Vagina (tissue), 2 donors: ENCODE results near the gene P2RY6. TPM values are rescaled to one million over a fixed set of nuclear protein-coding genes. Genes with fewer than 3 reads are reported as not detected.
A peak's percentile ranks its signal among the peaks of the same experiment; 100 is the strongest.

Experiments
- DNase-seq, 2 donors: peaks; one replicate each; pipeline ENCODE4 v3.0.0-alpha.2; 2017; ENCODE audit errors: extremely low spot score in 2 of 2
- H3K27ac ChIP-seq: fragments of 200-600 bp; sonication (generic); one replicate; pipeline ENCODE4 v1.5.1; 2019
- H3K27me3 ChIP-seq: fragments of 200-600 bp; sonication (generic); one replicate; pipeline ENCODE4 v1.5.1; 2019
- H3K36me3 ChIP-seq, 2 donors: fragments of 200-600 bp; sonication (generic); one replicate each; pipeline ENCODE4 v1.5.1; 2017 to 2019
- H3K4me1 ChIP-seq: fragments of 200-600 bp; sonication (generic); one replicate; pipeline ENCODE4 v1.5.1; 2019
- H3K4me3 ChIP-seq, 2 donors: fragments of 200-600 bp; sonication (generic); 1 replicate in 1 of 2; 2 replicates in 1 of 2; pipeline ENCODE4 v1.5.1; 2016 to 2019
- H3K9me3 ChIP-seq: fragments of 200-600 bp; sonication (generic); one replicate; pipeline ENCODE4 v1.5.1; 2019
- CTCF ChIP-seq, 3 experiments: fragments of 450-650 bp in 2 of 3; fragments of 200-600 bp in 1 of 3; sonication (generic) in 1 of 3; IDR thresholded peaks; one replicate each; pipeline ENCODE4 v1.5.1; 2017 to 2019; ENCODE audit warnings: antibody characterized with exemption in 3 of 3, mild to moderate bottlenecking in 2 of 3, moderate library complexity in 2 of 3
- POLR2A ChIP-seq, 2 donors: fragments of 450-650 bp; IDR thresholded peaks; one replicate each; pipeline ENCODE4 v1.6.1; 2017; ENCODE audit warnings: antibody characterized with exemption in 2 of 2, mild to moderate bottlenecking in 2 of 2, moderate library complexity in 2 of 2
- POLR2AphosphoS5 ChIP-seq, 2 donors: sonication (generic); formaldehyde crosslinking; IDR thresholded peaks; one replicate each; pipeline ENCODE4 v1.9.0; 2017; ENCODE audit warnings: antibody characterized with exemption in 2 of 2, mild to moderate bottlenecking in 2 of 2, low read depth in 1 of 2; ENCODE audit not compliant: insufficient read depth in 1 of 2
- intact Hi-C: fragments of 100-400 bp; cut with DNase I; formaldehyde crosslinking; loops from one replicate; pipeline ENCODE4 v1.15.1; 2023
- total RNA-seq: library from RNA; depleted of rRNA; stranded (reverse); fragments of >200 nt; gene quantifications from one replicate; pipeline ENCODE4 v1.2.3, GENCODE V29; 2016

The P2RY6 gene
- total RNA-seq, 1 donor from 2014 or later: 2.0 TPM

GRCh38 chr11:73298233-73298632, 26.1 kb downstream of the P2RY6 start:
- no peaks in the 10 kb centered on the region for H3K27me3 ChIP-seq
- DNase-seq: no peak
- H3K4me1 ChIP-seq: no peaks in the 10 kb centered on the region
- H3K36me3 ChIP-seq: no peaks in the 10 kb centered on the region
- TF ChIP-seq CTCF (IDR thresholded peaks at IDR 0.05): no peak
- no peak for TF ChIP-seq POLR2A (IDR thresholded peaks at IDR 0.05)
- TF ChIP-seq POLR2AphosphoS5 (IDR thresholded peaks at IDR 0.05; ENCODE audit: insufficient read depth in 1 of 2, low read depth in 1 of 2): no peak
- H3K4me3 ChIP-seq: no peak overlapping the region
- H3K27ac ChIP-seq: no peak overlapping the region
- H3K9me3 ChIP-seq: no peaks in the 10 kb centered on the region
- intact Hi-C loops: no loop called here

GRCh38 chr11:73299751-73300150, 27.6 kb downstream of the P2RY6 start:
- no peaks in the 10 kb centered on the region for H3K4me1 ChIP-seq
- no peaks in the 10 kb centered on the region for H3K9me3 ChIP-seq
- intact Hi-C loops: no loop called here
- no peaks in the 10 kb centered on the region for H3K27me3 ChIP-seq
- no peaks in the 10 kb centered on the region for H3K36me3 ChIP-seq
- H3K4me3 ChIP-seq: no peak overlapping the region
- DNase-seq: no peak
- H3K27ac ChIP-seq: no peak overlapping the region
- TF ChIP-seq POLR2AphosphoS5 (IDR thresholded peaks at IDR 0.05; ENCODE audit: insufficient read depth in 1 of 2, low read depth in 1 of 2) (no peak), POLR2A (IDR thresholded peaks at IDR 0.05) (no peak), CTCF (IDR thresholded peaks at IDR 0.05) (no peak)

- DNase-seq: no peak
- Histone ChIP-seq H3K27me3 (no peaks in the 10 kb centered on the region), H3K4me1 (peaks cover 33% of the 10 kb centered on the region), H3K4me3 (no peak overlapping the region), H3K36me3 (no peaks in the 10 kb centered on the region), H3K9me3 (no peaks in the 10 kb centered on the region), H3K27ac (peak overlapping the region; percentile 98)
- TF ChIP-seq CTCF (IDR thresholded peaks at IDR 0.05): no peak
- no peak for TF ChIP-seq POLR2A (IDR thresholded peaks at IDR 0.05)
- intact Hi-C loops: no loop called here
These were observed 34.1 kb downstream of the P2RY6 start for GRCh38 chr11:73306069-73306841.

GRCh38 chr11:73306977-73307322, 34.8 kb downstream of the P2RY6 start:
- peaks cover 40% of the 10 kb centered on the region for H3K4me1 ChIP-seq
- TF ChIP-seq POLR2AphosphoS5 (IDR thresholded peaks at IDR 0.05; ENCODE audit: insufficient read depth in 1 of 2, low read depth in 1 of 2): no peak
- no peak for TF ChIP-seq POLR2A (IDR thresholded peaks at IDR 0.05)
- peak overlapping the region; percentile 98 for H3K27ac ChIP-seq

GRCh38 chr11:73307323-73308002, 35.3 kb downstream of the P2RY6 start:
- peaks cover 45% of the 10 kb centered on the region for H3K4me1 ChIP-seq
- peak in 1 of 2 donors; percentile 99 for DNase-seq
- peak overlapping the region; percentile 98 for H3K27ac ChIP-seq
- peak in 1 of 2 donors; percentile 61 for TF ChIP-seq POLR2A (IDR thresholded peaks at IDR 0.05)
- peak; percentile 61 to 87 for TF ChIP-seq POLR2AphosphoS5 (IDR thresholded peaks at IDR 0.05; ENCODE audit: insufficient read depth in 1 of 2, low read depth in 1 of 2)
- peak; percentile 62 to 87 (median 83) for TF ChIP-seq CTCF (IDR thresholded peaks at IDR 0.05)
- no peaks in the 10 kb centered on the region for H3K9me3 ChIP-seq
- H3K36me3 ChIP-seq: no peaks in the 10 kb centered on the region
- intact Hi-C loops: loop anchor here (2.0 kb wide), 1 partner anchor 27 kb away; no protein-coding TSS in a partner anchor
- no peaks in the 10 kb centered on the region for H3K27me3 ChIP-seq
- H3K4me3 ChIP-seq: peak overlapping the region; percentile 84 to 85

More at GRCh38 chr11:73306977-73307322, 34.8 kb downstream of the P2RY6 start:
- DNase-seq: no peak
- H3K36me3 ChIP-seq: no peaks in the 10 kb centered on the region
- H3K9me3 ChIP-seq: no peaks in the 10 kb centered on the region
- peak overlapping the region; percentile 84 to 85 for H3K4me3 ChIP-seq
- no peaks in the 10 kb centered on the region for H3K27me3 ChIP-seq
- intact Hi-C loops: no loop called here
